Activated T-helper 1 cell treated with Interleukin-2 at 50 U/mL for 16 hours (primary cell): Measurements from ENCODE around the gene DHX32.

Source experiments
- DNase-seq: peaks from one replicate; pipeline ENCODE4 v3.0.0-alpha.2; 2020; ENCODE audit warnings: low read depth

DHX32 gene

DNA sequence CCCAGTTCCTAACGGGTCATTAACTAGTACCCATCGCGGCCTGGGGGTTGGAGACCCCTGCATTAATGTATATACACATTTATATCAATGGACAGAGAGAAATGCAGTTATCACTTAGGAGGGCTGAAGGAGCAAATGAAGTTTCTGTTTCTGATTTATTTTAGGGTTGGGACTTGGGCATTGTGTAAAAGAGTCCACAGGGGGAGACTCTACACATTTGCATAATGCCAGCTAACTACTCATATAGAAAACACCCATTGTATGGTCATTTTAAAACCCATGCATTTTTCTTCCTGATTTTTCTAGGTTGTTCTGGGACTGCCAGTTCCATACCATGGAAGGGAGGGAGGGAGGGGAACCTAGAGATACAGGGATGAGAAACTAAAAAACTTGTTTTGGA, 34.2 kb downstream of the DHX32 start:
- DNase-seq = no peak

GRCh38 chr10:125845617-125846016, 35.5 kb downstream of the DHX32 start:
- DNase-seq = no peak

DNA sequence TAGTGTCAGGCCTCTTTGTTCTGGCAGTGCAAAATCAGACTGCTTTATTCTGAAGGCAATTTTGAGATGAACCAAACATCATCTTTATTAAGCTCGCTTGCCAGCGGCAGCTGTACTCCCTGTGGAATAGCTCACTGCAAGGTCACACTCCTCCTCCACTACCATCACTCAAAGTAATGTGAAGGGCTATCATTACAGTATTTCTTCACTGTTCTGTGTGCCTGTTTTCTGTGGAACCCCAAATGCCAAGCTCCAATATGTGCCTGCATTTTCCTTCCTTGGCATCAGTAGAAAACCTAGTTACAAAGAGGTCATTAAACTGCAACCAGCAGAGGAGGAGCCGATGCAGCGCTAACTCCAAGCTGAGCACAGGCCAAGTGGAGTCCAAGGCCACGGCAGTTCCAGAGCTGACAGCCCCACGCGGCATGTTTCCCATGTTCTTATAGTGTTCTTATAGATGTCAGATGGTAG, 36.3 kb downstream of the DHX32 start:
- DNase-seq = no peak

DNA sequence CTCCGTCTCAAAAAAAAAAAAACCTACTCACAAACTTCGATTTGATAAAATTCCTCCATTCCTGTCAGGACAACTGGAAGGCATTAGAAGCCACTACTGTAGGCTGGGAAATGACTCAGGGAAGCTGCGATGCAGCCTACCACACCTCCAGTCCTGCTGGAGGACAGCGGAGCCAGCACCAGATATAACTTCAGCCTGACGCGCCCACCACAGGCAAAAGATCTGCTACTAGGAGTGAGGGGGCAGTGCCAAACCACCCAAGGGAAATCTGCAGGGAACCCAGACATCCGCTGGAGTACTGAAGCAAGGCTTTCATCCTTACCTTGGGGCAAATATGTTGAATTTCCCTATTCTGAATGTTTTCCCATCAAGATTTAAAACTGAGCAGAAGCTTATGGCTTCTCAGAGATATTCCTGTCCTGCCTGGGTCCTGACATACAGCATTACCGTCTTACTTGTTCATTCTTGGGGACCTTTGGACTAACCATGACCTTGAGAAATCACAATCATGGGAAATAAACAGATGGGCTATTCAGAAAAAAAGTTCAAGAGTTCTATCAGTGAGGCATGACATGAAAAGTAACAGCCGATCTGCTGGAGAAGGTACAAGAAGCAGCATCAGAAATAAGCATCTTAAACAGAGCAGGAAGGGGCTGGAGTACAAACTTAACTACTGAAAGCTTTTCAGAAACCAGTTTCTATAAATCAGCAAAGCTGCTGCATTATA, 37.3 kb downstream of the DHX32 start:
- DNase-seq = no peak

GRCh38 chr10:125840955-125841354, 40.1 kb downstream of the DHX32 start:
- no peak for DNase-seq

DNA sequence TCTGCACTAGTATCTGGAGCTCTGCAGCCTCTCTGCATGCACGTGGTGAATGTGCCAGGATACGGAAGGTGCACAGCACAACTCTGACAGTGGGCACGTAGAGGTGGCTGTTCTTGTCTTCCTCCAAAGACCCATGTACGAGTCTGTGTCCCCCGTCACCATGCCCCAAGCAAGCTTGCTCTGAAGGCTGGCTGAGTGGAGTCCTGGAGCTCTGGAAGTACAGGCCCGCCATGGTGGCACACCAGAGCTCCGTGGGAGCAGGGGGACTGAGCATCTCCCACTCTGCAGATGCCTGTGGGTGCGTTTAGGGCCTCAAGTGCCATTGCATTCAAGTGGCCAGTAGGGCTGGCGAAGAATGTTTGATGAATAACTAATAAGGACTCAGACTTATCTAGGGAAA, 40.7 kb downstream of the DHX32 start:
- no peak for DNase-seq

DNA sequence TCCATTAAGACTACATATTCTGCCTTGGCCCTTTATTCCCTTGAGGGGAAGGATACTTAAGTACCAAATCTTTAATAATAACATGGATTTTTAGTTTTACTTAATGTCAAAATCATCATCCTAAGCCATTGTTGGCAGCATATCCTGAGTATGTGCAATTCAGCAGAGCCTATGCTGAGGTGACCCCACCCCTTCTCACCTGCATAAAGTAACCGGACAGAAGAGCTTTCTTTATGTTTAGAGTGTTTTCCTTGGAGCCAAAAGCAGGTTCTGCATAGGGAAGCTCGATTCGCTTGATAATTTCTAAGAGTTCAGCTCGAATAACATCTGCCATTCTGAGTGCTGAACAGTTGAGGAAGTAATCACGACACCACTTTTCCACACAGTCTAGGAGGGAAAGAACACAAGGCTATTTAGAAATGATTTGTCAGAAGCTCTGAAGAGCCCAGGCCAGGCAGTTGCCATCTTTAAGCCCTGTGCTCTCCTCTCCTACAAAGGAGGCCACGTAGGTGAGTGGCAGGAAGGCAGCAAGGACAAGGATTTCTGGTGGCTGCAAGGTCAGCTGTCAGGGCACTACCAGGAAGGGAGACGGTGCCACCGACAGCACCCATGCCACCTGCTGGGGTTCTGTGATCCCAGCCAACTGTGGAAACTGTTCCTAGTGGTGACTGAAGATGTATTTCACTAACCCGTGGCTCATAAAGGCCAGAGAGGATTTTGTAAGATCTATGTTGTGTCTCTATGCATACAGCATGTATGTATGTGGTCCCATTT, 42.1 kb downstream of the DHX32 start:
- DNase-seq = no peak

DNA sequence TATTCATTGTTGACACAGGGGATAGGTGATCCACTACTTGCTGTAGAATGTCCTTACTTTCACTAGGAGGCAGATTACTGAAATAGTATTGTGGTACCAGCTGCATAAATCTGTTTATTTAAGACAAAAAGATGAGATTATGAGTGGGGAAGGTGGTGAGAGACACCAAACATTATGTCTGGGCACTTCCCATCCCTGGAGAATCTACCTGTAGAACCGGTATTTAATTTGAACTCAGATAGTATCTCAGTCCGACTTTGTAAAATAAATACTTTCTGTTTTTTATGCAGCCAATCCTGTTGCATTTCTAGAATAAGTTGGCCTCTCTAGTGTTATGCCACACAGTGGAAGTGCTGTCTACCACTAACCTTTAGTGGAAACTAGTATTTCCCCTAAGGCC, 44.3 kb downstream of the DHX32 start:
- no peak for DNase-seq

DNA sequence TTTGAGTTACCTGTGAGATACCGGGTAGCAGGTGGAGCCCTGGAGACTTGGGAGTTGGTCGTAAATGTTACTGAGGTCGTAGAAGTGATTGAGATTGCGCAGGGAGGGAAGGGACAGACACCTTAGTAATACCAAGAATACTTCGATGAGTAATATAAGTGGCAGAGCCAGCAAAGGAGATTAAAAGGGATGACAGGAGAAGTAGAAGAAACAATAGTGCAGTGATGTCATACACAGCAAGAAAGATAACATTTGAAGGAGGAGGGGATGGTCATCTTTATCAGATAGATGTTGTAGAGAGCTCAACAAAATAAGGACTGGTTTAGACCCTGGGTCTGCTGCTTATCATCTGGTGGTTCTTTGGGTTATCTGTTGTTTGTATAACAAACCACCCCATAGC, 52.8 kb downstream of the DHX32 start:
- no peak for DNase-seq

- no peak for DNase-seq
Observed at GRCh38 chr10:125827133-125827532, 54.0 kb downstream of the DHX32 start.

GRCh38 chr10:125824736-125825135, 56.4 kb downstream of the DHX32 start:
- DNase-seq = no peak

DNA sequence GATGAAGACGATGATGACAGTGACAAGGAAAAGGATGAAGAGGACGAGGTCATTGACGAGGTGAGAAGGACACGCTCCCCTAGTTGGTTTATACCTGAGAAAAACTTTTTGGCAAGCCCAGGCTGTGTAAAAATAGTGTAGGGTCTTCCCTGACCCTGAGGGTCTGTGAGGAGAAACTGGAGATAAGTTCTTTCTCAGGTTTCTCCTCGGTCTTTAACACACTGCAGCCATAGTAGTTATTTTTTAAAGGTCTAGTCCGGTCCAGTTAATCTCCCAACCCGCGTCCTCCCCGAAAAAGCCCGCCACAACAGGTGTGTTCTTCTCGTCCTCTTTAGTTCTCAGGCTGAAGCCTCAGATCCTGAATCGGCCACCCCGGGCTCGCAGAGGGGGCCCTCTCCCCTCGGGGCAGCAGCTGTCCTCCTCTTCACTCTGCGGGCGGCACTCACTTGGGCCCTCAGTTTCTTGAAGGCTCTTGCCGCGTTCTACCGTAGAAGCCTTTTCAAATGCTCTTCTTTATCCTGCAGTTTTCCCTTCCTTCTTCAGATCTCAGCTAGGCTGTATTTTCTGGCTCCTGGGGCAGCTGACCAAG, 57.3 kb downstream of the DHX32 start:
- no peak for DNase-seq

DNA sequence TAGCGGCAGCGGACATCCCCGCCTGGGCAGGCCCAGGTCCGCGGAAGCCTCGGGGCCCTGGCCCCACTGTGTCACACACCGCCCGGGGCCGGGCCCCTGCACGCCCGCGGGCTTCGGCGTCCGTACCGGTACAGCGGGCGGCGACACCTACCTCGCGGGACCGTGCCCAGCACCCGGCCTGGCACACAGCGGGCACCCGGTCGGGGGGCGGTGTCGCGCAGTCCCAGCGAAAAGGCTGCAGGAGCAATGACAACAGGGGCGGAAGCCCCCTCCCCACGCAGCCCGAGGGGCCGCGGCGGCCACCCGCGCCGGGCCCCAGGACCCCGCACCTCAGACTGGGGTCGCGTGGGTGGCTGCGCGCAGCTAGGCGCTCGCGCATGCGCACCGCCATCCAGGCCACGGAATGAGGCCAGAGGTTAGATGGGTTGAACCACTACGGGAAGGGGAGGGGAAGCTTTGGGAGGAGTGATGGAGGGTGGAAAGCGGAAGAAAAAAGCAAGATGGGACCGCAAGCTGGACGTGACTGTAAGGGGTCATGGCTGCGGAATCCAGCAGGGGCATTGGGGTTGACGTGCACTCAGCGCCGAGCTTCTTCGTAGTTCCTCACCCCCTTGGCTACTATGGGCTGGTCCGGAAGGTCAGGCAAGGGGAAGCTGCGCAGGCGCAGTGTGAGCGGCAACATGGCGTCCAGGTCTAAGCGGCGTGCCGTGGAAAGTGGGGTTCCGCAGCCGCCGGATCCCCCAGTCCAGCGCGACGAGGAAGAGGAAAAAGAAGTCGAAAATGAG, 58.0 kb downstream of the DHX32 start, which contains the start of the genes BCCIP and UROS:
Gene BCCIP (plus strand): TSS at position 669 of the 785 bp plus-strand sequence. CDS start 12 bp downstream, at position 681.
Gene UROS (minus strand): TSS at position 381 of the 785 bp plus-strand sequence. CDS start 6,759 bp downstream, outside the sequence.
- peak; percentile 82 for DNase-seq

DNA sequence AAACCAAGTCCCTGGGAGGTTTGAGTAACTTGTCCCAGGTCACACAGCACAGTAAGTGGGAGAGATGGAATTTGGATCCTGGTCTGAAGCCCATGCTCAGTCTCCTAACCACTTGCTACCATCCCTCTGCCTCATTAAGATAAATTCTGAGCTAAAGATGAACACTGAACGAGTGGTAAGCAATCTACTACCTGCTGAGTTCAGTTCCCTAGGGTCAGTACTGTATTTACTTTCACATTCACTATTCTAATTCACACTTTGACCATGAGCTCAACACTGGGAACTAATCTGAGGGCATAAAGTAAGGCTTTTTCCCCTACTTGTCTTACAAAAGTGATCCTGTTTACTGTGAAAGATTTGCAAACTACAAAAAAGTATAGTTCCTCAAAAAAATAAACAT, 60.4 kb downstream of the DHX32 start:
- DNase-seq = no peak

GRCh38 chr10:125817337-125817946, 63.6 kb downstream of the DHX32 start:
- no peak for DNase-seq

- DNase-seq = no peak
Observed at GRCh38 chr10:125816548-125816947, 64.5 kb downstream of the DHX32 start.

- DNase-seq = no peak
Observed at GRCh38 chr10:125815764-125816163, 65.3 kb downstream of the DHX32 start.

DNA sequence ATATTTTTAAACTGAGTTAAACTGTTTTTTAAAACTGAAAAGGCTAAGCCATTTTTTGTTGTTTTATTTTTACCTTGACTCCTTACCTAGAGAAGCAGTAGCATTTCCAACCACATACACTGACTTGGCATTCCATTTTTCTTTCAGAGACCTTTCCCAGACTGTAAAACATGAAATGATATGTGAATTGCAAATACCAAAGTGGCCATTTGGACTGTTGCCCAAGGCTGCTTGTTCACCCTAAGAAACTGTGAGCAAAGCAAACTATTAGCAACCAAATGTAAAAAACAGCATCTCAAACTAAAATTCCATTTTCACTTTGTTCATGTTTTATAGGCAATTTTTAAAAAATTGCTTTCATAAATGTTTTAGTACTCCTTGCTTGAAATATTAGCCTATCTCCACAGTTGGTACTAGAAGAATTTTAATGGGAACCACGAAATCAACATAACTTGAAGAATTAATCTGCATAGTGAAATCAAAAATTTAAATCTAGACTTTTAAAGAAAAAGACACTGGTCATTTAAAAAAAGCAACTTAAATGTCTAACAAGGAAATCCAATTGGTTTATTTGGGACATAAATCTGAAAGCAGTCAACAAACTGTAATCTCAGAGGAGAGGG, 68.9 kb downstream of the DHX32 start:
- DNase-seq = no peak

DNA sequence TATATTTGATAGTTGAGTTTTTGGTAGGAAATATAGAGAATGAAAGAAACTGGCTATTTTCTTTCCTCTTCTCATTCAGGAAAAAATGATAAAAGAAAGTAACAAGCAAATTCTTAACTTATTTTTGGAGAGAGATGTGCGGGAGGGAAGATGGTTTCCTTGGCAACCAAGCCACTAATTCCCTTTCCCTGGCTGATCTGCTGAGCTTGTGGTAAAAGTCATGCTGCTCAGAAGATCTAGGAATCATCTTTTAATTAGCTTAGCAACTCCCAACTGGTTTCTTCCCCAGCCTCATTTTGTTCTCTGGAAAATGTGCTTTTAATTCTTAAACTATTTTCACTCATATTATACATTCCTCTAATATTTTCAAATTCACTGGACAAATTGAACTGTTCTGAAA, 69.8 kb downstream of the DHX32 start:
- no peak for DNase-seq

GRCh38 chr10:125808047-125808446, 73.0 kb downstream of the DHX32 start:
- no peak for DNase-seq

DNA sequence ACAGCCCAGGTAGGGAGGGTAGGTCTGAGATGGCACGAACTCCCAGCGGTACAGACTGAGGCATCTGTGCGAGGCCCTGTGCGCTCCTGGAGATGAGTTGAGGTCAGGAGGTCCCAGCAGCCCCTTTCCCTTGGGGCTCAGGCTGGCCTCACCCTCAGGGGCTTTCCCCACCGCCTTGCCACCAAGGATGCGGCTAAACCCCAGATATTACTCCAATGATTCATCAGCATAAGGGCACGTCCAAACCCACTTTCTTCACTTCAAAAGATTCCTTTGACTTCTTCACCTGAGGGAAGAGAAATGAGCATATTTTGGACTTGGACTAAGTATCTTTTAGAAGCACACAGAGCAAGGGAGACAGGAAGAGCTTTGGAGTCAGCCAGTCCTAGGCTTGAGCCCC, 78.4 kb downstream of the DHX32 start:
- no peak for DNase-seq
